Activated gamma-delta T cell treated with anti-CD3 and anti-CD28 coated beads, Interleukin-2, amount 50 U/mL, for 16 hours (primary cell): ENCODE measurements around the gene HSD17B3.
"Not testable (repeated sequence)": the region's sequence is repeated elsewhere in the genome, so short reads cannot be mapped to it uniquely, and the experiment has no call there.

ENCODE experiments used
- DNase-seq: peaks from one replicate; pipeline ENCODE4 v3.0.0-alpha.2; 2020; ENCODE audit warnings: low read depth

Gene HSD17B3

DNA sequence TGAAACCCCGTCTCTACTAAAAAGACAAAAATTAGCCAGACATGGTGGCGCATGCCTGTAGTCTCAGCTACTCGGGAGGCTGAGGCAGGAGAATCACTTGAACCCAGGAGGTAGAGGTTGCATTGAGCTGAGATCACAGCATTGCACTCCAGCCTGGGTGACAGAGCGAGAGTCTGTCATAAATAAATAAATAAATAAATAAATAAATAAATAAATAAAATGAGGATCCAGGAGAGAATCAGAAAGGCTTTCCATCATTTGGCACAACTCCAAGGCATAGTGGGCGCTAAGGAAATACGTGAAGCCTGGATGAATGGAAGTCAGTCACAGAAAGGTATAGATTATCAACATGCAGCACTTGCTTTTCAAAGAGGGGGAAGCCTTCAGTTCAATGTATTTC lies 65.6 kb downstream of the HSD17B3 start:
- not testable (repeated sequence) for DNase-seq

DNA sequence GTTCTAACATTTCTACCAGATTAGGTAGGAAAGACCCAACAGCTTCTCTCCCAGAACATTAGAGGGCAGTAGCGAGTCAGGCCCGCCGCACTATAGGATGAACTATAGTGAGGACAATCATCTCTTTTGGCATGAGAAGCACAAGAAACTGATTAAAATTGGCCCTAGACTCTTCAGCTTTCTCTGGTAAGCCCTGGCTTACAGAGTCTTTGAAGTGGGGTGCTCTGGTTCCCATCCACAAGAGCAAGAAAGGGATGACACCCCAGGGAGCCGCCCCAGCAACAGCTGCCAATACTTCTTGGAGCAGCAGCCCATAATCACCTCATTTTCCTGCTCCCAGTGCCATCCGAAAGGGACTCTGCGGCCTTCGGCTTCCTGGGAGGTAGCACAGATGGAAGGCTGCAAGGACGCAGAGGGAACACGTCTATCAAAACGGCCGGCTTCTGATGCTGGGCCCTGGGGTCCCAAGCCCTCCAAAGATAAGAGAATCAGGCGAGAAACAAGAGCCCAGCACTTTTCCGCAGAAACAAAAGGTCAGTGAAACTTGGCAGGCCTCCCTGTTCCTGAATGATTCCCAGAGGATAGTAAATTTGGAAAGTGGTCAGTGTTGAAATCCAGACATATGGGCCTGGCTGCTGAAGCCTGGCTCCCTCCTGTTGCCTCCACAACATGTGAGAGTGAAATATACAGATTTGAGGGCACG lies 69.3 kb downstream of the HSD17B3 start:
- DNase-seq: no peak

DNA sequence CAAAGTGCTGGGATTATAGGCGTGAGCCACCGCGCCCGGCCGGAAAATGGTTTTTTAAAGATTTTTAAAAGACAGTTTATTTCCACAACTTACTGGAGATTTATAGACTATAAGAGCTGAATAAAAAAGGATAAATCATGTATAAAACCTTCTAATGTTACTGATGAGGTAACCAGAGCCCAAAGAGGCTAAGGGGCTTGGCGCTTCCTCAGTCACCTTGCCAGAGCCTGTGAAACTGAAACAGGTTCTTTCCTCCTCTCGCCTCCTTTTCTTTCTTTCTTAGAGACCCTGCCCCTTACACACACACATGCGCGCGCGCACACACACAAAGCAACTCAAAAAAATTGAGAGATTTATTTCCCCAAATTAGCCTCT lies 69.8 kb downstream of the HSD17B3 start:
- no peak for DNase-seq

DNA sequence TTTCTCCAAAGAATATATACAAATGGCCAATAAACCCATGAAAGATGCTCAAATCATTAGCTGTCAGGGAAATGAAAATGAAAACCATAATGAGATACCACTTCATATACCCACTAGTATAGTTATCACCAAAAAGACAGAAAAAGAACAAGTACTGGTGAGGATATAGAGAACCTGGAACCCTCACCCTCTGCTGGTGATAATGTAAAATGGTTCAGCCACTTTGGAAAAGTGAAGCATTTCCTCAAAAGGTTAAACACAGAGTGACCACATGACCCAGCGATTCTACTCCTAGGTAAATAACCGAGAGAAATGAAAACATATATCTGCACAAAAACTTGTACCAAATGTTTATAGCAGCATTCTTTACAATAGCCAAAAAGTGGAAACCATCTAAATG lies 72.0 kb downstream of the HSD17B3 start:
- DNase-seq: no peak

DNA sequence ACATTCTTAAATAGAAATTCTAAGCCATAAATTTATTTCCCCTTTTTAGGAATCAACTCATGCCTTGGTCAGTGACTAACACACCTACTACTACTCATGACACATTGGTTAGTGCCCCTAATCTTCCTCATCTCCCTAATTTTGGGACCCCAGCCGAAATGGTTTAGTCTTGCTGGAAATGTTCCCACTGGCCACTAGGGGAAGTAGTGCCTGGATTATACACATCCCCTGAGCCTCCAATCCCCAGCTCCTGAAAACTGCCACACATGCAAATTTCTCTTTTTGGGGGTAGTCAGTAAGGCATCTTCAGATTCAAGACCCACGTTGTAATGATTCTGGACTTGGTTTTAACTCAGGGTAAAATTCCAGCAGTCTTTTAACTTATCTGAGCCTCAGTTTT lies 79.8 kb downstream of the HSD17B3 start:
- DNase-seq: no peak

DNA sequence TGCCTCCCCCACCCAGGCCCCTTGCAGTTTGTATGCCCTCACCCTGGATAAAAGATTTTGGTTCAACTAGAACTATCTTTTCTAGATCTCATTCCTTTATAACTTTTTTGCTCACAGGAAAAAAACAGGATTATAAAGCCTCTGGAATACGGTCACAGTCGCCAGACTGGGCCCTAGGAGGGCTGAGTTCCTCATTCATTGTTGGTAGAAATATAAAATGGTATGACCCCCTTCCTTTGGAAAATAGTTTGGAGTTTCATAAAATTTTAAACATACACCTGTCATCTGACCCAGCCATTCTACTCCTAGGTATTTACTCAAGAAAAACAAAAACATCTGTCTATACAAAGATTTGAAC lies 82.1 kb downstream of the HSD17B3 start:
- DNase-seq: no peak

DNA sequence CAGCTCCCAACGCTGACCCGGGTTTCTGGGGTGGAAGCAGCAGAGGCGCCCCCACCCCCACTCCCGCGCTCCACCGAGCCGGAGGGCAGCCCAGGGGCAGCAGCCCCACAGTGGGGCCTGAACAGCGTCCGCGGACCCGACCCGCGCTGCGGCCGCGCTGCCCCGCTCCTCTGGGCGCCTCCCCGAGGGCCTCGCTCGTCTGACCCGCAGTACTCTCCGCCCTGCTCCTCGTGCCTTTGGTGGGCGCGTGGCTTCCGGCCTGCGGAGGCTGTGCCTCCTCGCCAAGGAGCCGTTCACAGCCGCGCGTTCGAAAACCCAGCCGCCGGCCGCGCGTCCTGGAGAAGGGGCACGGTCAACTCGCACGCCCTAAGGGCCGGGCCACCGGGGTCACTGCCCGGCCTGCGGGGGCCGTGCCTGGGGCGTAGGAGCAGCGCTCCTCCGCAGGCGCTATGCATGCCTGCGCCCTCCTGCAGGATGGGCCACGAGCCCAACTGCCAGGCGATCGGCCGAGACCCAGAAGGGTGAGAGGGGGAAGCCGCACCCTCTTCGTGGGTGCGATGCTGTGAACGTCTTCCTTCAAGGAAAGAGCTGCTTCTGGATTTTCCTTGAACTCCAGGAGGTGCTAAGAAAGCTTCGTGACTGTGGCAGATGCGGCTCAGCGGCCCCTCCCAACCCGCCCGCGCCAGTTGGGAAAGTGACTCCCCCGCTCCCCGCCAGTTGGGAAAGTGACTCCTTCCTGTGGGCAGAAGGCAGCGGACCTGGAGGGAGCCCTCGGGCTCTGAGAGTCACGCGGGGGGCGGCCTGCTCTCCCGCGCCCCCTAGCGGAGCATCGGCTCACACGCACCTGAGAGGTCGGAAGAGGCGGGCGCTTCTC lies 82.7 kb downstream of the HSD17B3 start:
- no peak for DNase-seq

DNA sequence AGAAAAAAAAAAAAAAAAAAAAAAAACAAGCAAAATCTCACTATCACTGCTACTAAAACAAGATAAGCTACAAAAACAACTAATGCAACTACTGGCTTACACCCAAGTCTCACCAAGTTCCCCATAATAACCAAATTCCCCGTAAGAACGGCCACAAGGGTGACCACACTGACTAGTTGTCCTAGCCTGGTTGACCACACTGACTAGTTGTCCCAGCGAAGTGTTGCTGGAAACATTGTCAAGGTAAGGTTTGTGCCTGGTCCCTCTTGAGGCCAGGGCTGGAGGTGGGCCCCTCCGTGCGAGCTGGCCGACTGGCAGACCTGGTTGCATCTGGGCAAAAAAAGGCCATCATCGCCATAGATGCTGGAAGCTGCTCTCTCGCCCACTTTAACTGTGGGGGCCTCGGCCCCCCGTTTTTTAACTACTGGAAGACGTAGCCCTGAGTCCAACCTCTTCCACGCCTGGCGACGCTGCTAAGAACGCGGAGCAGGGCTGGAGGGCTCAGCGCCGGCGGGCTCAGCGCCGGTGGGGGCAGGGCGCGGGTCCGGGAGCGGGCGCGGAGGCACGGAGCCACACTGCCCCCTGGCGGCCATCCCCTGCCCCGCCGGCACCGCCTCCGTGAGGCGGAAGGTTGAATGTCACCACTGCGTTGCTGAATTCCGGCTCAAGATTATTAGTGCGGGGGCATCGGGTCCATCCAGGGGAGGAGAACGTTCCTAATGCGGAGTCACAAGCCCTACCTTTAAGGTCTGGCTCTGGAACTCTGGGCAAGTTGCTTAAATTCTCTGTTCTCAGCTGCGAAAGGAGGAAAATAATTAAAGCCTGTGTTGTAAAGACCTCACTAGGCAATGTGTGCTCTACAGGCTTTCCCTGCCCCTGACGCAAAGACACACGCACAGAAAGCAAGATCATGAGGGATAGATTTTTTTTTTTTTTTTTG lies 84.0 kb downstream of the HSD17B3 start:
- peak; percentile 59 for DNase-seq

DNA sequence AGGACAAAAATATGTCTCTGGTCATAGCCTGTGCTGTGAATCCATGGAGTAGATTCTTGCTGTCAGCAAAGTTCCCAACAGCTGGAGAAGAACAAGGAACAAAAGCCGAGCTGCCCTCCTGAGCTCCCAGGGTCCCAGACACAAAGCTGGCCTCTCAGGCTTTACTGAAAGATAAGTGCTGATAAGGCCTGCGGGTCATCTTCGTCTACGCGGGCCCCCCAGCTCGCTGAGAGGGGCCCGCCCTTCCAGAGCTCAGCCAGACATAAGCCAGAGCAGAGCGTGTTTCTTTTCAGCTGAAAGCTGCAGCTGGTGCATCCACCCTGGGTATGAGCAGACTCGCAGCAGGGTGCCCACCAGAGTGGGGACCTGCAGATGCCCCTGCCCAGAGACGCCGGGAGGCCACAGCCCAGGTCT lies 84.7 kb downstream of the HSD17B3 start:
- DNase-seq: no peak

DNA sequence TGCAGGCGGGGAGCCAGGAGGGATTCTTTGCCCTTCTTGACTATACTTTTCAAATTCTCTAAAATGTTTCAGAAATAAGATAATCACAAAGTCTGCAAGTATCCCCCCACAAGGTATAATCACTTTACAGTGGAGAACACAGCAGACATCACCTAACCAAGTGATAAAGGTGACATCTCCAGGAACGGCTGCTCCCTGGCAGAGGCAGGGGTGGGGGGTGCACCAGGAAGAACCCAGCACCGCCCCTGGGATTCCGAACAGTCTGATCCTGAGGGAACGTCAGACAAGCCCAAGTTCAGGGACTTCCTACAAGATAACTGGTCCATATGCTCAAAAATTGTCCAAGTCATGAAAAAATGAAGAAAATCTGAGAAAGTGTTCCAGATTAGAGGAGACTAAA lies 85.4 kb downstream of the HSD17B3 start:
- no peak for DNase-seq

DNA sequence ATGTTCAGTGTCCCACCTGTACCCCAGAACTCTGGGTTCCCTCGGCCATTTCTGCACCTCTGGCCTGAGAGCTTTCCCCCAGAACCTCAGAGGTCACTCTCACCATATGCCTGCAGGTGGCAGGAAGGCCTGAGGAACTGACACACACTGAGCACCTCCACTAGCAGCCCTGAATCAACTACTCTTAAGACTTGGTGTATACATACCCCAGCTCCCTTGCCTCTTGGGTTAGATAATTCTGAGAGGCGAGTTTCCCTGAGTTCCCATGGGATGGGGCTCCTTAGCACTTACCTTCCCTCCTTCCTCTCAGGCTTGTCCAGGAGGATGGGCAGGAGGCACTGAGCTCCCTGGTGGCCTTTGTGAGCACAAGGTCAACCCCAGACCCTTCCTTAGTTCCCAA lies 86.1 kb downstream of the HSD17B3 start:
- no peak for DNase-seq

DNA sequence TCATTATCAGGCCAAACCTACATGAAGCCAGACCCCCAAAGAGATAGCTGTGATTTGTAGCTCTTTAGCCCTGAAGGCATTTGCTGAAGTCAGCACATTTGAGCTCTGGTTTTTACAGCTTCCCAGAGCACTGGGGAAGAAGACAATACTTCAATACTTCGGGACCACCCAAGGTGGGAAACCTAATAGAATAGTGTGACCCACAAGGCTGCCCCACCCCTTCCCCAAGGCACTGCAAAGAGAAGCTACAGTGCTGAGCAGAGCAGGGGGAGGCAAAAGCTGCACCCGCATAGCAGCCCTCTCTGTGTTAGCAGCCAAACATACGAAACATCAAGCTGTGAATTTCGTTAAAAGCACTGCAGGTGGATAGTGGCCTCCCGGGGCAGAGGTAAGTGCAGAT lies 87.3 kb downstream of the HSD17B3 start:
- DNase-seq: no peak

DNA sequence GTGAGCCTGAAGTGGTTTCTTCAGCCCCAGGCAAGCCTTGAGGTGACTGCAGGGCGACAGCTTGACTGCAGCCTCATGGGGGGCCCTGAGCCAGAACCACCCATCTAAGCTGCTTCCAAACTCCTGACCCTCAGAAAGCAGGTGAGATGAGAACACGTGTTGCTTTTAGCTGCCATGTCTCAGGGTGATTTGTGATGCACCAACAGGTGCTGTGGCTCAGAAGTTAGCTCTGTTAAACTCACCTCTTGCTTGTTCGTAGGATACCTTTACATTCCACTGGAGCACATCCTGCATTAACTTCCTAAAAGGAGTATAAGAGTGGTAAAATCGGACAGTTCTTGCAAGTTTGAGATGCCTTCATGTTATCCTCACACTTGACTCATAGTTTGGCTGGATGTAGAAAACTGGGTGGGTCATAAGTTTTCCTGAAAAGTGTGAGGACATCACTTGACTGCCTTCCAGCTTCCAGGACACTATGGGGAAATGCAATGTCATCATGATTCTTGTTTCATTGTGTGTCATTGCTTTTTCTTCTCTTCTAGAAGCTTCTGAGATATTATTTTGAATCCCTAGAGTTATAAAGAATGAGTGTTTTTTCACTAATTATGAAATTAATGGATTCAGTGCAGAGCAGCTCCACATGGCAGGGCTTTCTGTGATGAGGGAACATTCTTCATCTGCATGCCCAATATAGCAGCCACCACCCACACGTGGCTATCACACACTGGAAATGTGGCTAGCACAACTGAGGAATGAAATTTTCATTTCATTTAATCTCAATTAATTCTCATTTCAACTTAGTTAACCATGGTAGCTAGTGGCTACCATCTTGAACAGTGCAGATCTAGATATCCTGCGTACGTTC lies 92.3 kb downstream of the HSD17B3 start:
- no peak for DNase-seq

DNA sequence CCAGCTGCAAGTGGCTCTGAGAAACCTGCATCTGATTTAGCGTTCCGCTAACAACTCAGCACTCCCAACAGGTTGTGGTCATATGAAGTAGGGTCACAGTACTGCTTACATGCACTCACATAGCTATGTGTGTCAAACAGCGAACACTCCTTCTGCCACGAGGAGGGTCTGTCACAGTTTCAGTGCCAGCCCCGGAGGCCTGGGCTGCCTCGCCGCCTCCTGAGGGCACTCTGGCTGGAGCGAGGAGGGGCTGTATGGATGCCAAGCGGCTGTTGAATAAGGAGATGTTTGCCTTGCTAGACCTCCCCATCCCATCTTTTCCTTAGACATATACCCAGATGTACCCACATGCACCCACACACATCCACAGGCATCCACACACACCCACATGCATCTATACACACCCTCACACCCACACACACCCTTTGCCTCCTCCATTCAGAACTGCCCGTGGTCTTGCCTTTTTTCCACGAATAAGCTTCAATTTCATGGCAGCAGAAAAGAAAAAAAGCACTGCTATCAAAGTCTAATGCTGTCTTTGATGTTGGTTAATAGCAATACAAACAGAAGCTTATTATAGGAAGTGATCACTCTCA lies 95.7 kb downstream of the HSD17B3 start:
- DNase-seq: no peak

DNA sequence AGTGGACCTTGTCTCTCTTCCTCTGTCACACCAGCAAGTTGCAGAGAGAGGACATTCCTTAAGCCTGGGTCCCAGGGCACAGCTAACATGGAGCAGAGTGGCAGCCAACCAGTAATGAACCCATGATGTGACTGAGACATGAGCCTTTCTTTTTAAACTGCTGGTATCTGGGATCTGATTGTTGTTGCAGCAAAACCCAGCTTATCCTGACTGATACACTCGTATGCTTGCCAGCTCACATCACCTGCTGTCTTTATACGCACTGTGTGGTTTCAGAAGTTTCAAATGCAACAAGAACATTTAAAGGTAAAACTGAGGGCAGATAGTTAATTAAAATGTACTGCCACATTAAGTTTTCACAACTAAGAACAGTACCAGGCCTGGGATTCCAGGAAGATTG lies 97.1 kb downstream of the HSD17B3 start:
- DNase-seq: no peak

DNA sequence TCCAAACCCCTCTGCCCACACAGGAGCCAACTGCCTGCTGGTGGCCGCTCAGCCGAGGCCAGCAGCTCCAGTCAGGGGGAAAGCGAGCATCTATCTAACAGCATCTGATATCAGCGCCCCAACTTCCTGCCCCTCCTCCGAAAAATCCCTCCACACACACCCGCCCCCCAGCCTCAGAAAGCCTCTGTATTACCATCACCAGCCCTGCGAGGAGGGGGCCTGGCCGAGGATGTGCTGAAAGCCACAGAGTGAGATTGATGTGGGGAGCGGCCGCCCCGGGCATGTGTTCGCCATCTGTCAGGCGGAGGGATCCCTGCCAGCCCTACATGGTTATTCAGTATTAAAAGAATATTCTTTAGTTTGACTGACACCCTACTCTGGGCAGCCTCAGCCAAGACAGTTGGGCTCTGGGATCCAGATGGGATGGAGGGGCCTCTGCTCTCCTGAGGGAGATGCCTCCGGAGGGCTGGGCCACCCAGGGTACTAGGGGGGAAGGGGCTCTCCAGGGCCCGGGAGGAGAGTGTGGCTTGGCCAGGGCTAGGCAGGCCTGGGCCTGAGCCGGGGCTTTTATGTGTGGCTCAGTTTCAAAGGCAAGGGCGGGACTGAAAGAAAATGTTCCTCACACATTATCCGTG lies 98.0 kb downstream of the HSD17B3 start:
- peak; percentile 9 for DNase-seq

DNA sequence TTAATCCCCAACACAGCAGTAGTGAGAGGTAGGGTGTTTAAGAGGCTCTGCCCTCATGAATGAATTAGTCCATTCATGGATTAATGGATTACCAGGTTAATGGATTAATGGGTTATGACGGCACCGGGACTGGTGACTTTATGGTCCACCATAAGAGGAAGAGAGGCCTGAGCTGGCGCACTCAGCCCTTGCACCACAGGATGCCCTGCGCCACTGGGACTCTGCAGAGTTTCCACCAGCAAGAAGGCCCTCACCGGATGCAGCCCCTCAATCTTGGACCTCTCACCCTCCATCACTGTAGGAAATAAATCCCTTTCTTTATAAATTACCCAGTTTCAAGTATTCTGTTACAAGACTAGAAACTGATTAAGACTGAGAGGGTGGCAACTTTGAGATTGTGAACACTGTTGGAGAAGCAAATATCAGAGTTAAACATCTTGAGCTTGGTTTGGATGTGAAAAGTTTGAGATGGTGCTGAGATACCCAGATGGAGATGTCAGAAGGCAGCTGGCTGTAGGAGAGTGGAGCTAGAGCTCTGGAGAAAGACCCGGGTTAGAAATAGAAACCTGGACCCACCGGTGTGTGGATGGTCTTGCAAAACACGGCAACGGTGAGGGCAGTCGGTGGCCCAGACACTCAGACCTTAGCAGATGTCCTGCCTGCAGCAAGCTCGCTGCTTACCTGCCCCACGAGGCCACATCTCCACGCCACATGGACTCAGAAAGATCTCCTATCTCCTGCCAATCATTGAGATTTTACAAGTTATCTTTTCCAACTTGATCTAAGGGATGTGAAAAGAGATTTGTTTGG lies 98.8 kb downstream of the HSD17B3 start:
- DNase-seq: no peak

DNA sequence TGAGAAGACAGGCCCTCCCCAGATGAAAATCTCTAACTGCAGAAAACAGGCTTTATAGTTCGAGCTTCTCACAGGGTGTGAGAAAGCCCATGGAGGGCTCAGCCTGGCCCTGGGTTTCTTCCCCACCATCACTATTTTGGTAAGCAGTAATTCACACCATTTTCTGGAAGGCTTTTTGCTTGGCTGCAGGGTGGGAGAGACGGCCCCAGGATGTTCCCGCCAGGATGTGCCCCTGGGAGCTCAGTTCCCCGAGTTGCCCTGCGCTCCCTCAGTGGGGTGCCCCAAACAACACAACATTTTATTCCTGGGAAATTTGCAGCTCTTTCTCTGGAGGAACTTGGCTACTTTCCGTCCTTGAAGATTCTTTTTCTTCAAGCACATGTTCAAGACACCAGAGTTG lies 100.8 kb downstream of the HSD17B3 start:
- DNase-seq: no peak

DNA sequence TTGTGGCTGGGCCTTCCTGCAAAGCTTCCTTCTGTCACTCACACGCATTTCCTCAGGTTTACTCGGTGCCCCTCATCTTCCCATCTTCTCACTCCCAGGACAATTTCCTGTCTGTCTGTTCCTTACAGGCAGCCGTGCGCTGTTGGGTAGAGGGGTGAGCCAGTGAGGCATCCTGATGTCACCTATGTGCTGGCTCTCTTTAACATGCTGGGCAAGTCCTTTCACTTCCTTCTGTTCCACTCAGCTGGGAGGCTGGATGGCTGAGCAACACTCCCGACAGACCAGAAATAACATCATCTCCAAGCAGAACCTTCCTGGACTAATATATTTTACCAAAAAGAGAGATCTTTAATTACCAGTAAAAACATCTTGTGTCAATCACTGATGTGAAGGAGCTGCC lies 103.0 kb downstream of the HSD17B3 start:
- DNase-seq: no peak

DNA sequence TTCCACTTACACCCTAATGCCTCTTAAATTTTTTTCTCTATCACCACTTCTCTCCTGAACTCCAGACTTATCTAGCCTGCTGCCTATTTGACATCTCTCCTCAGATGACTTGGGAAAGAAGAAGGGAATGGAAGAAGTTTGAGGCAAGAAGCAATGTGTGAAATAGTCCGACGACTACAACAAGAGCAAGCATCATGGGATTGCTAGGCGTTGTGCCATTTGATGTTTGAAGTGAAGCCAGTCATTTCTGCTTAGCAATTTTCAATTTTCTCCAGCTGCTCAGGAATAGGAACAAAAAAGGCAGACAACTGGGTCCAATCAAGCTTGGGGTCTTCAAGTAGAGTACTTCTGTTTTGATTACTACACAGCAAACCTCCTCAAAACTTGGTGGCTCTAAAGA lies 106.4 kb downstream of the HSD17B3 start:
- DNase-seq: no peak
